ENCODE data around the gene MS4A6A. TPM values are rescaled to one million over a fixed set of nuclear protein-coding genes. Genes with fewer than 3 reads are reported as not detected.
A peak's percentile ranks its signal among the peaks of the same experiment; 100 is the strongest.
"Not testable (repeated sequence)": the region's sequence is repeated elsewhere in the genome, so short reads cannot be mapped to it uniquely, and the experiment has no call there.

MS4A6A gene
- total RNA-seq, 2 donors from 2014 or later, result not detected

- no peak overlapping the region for H3K27ac ChIP-seq (ENCODE audit: low read depth, low read length)
- H3K27me3 Mint-ChIP-seq (ENCODE audit: insufficient read depth), result no peaks in the 10 kb centered on the region
- H3K36me3 ChIP-seq (ENCODE audit: control insufficient read depth, insufficient read depth, low read length), result no peaks in the 10 kb centered on the region
- peaks cover 16% of the 10 kb centered on the region for H3K9me3 Mint-ChIP-seq
- H3K9me3 ChIP-seq (ENCODE audit: control insufficient read depth, low read length), result peaks cover 8% of the 10 kb centered on the region
- H3K4me3 ChIP-seq (ENCODE audit: low read length), result no peak overlapping the region
- DNase-seq, result peak; percentile 90
- peak; percentile 92 for TF ChIP-seq CTCF (conservative IDR thresholded peaks at IDR 0.05)
- no peak overlapping the region for H3K9ac ChIP-seq (ENCODE audit: extremely low read depth, low read length, poor library complexity, severe bottlenecking)
- WGBS, 2 experiments (ENCODE audit: insufficient coverage in 1 of 2, insufficient read length in 1 of 2), result 54% methylated on average over 1 of the region's 1 CpG; no CpG with 5 or more reads in 1 of the 2 experiments
- H3K4me3 Mint-ChIP-seq, result no peak overlapping the region
- H3K27me3 ChIP-seq (ENCODE audit: control insufficient read depth, insufficient read depth, low read length, poor library complexity, severe bottlenecking), result no peaks in the 10 kb centered on the region
- H3K4me1 ChIP-seq (ENCODE audit: control insufficient read depth, insufficient read depth, low read length), result no peaks in the 10 kb centered on the region
- H3K36me3 Mint-ChIP-seq (ENCODE audit: low read depth), result no peaks in the 10 kb centered on the region
- peaks cover 4% of the 10 kb centered on the region for H3K4me1 Mint-ChIP-seq
- H3K27ac Mint-ChIP-seq, result no peak overlapping the region
These were observed 11.0 kb upstream of the MS4A6A start for GRCh38 chr11:60193687-60194433.

- not testable (repeated sequence) for H3K27me3 ChIP-seq (ENCODE audit: control insufficient read depth, insufficient read depth, low read length, poor library complexity, severe bottlenecking); H3K4me3 Mint-ChIP-seq; H3K9ac ChIP-seq (ENCODE audit: extremely low read depth, low read length, poor library complexity, severe bottlenecking); H3K4me1 ChIP-seq (ENCODE audit: control insufficient read depth, insufficient read depth, low read length); H3K36me3 Mint-ChIP-seq (ENCODE audit: low read depth); H3K27ac ChIP-seq (ENCODE audit: low read depth, low read length); H3K4me3 ChIP-seq (ENCODE audit: low read length); H3K27ac Mint-ChIP-seq; H3K27me3 Mint-ChIP-seq (ENCODE audit: insufficient read depth); H3K9me3 ChIP-seq (ENCODE audit: control insufficient read depth, low read length); H3K4me1 Mint-ChIP-seq; DNase-seq; H3K36me3 ChIP-seq (ENCODE audit: control insufficient read depth, insufficient read depth, low read length)
- 94 to 95% methylated on average over 2 to 3 of the region's 4 CpGs for WGBS, 2 experiments (ENCODE audit: insufficient coverage in 1 of 2, insufficient read length in 1 of 2)
- H3K9me3 Mint-ChIP-seq, result peaks cover 16% of the 10 kb centered on the region
These were observed 9.7 kb upstream of the MS4A6A start for GRCh38 chr11:60192564-60192963.

GRCh38 chr11:60188481-60188880, 5.6 kb upstream of the MS4A6A start:
- not testable (repeated sequence) for H3K4me3 ChIP-seq (ENCODE audit: low read length); H3K4me1 ChIP-seq (ENCODE audit: control insufficient read depth, insufficient read depth, low read length); H3K36me3 ChIP-seq (ENCODE audit: control insufficient read depth, insufficient read depth, low read length); H3K9ac ChIP-seq (ENCODE audit: extremely low read depth, low read length, poor library complexity, severe bottlenecking); H3K27me3 ChIP-seq (ENCODE audit: control insufficient read depth, insufficient read depth, low read length, poor library complexity, severe bottlenecking); H3K36me3 Mint-ChIP-seq (ENCODE audit: low read depth); DNase-seq; H3K27me3 Mint-ChIP-seq (ENCODE audit: insufficient read depth); H3K27ac Mint-ChIP-seq; H3K4me1 Mint-ChIP-seq; H3K4me3 Mint-ChIP-seq; H3K27ac ChIP-seq (ENCODE audit: low read depth, low read length)
- WGBS, 2 experiments (ENCODE audit: insufficient coverage in 1 of 2, insufficient read length in 1 of 2), result 80 to 92% methylated on average over 1 to 3 of the region's 3 CpGs
- peaks cover 15% of the 10 kb centered on the region for H3K9me3 ChIP-seq (ENCODE audit: control insufficient read depth, low read length)
- H3K9me3 Mint-ChIP-seq, result peaks cover 31% of the 10 kb centered on the region

GRCh38 chr11:60186128-60186527, 3.2 kb upstream of the MS4A6A start:
- H3K36me3 ChIP-seq (ENCODE audit: control insufficient read depth, insufficient read depth, low read length); H3K4me3 ChIP-seq (ENCODE audit: low read length); H3K27ac ChIP-seq (ENCODE audit: low read depth, low read length); H3K9me3 ChIP-seq (ENCODE audit: control insufficient read depth, low read length); H3K4me1 Mint-ChIP-seq; H3K4me1 ChIP-seq (ENCODE audit: control insufficient read depth, insufficient read depth, low read length); H3K9ac ChIP-seq (ENCODE audit: extremely low read depth, low read length, poor library complexity, severe bottlenecking); DNase-seq; H3K27me3 Mint-ChIP-seq (ENCODE audit: insufficient read depth); H3K27ac Mint-ChIP-seq; H3K27me3 ChIP-seq (ENCODE audit: control insufficient read depth, insufficient read depth, low read length, poor library complexity, severe bottlenecking); H3K4me3 Mint-ChIP-seq; H3K36me3 Mint-ChIP-seq (ENCODE audit: low read depth): not testable (repeated sequence)
- WGBS, 2 experiments (ENCODE audit: insufficient coverage in 1 of 2, insufficient read length in 1 of 2), result 90 to 93% methylated on average over 1 to 2 of the region's 2 CpGs
- peaks cover 16% of the 10 kb centered on the region for H3K9me3 Mint-ChIP-seq

- not testable (repeated sequence) for H3K4me3 Mint-ChIP-seq; H3K9me3 ChIP-seq (ENCODE audit: control insufficient read depth, low read length); H3K27ac ChIP-seq (ENCODE audit: low read depth, low read length); DNase-seq; H3K27me3 Mint-ChIP-seq (ENCODE audit: insufficient read depth); H3K4me1 ChIP-seq (ENCODE audit: control insufficient read depth, insufficient read depth, low read length); H3K27me3 ChIP-seq (ENCODE audit: control insufficient read depth, insufficient read depth, low read length, poor library complexity, severe bottlenecking); H3K9ac ChIP-seq (ENCODE audit: extremely low read depth, low read length, poor library complexity, severe bottlenecking); H3K4me1 Mint-ChIP-seq; H3K4me3 ChIP-seq (ENCODE audit: low read length); H3K27ac Mint-ChIP-seq; H3K36me3 Mint-ChIP-seq (ENCODE audit: low read depth); H3K36me3 ChIP-seq (ENCODE audit: control insufficient read depth, insufficient read depth, low read length)
- H3K9me3 Mint-ChIP-seq, result peaks cover 16% of the 10 kb centered on the region
- WGBS, 2 experiments (ENCODE audit: insufficient coverage in 1 of 2, insufficient read length in 1 of 2), result 89 to 100% methylated on average over 2 of the region's 2 CpGs
These were observed 2.6 kb upstream of the MS4A6A start for GRCh38 chr11:60185512-60185827.
